Hepatocyte (in vitro differentiated cells): Measurements from ENCODE around the gene RUBCN.

ENCODE experiments used
- CTCF ChIP-seq: fragments of 200-600 bp; sonication (generic); IDR thresholded peaks from 2 replicates; pipeline ENCODE4 v1.5.1; 2016; ENCODE audit warnings: antibody characterized with exemption, mild to moderate bottlenecking; ENCODE audit not compliant: poor library complexity
- EZH2 ChIP-seq: fragments of 200-600 bp; sonication (generic); IDR thresholded peaks from 2 replicates; pipeline ENCODE4 v1.6.1; 2016; ENCODE audit warnings: antibody characterized with exemption, mild to moderate bottlenecking, borderline replicate concordance

GRCh38 chr3:197775317-197775716 is 38.6 kb upstream of the RUBCN start:
- TF ChIP-seq CTCF = no peak
- TF ChIP-seq EZH2 = no peak
